Cardiac fibroblast (primary cell): ENCODE results near the gene PTGES3L.
"Not testable (repeated sequence)": the region's sequence is repeated elsewhere in the genome, so short reads cannot be mapped to it uniquely, and the experiment has no call there.

Experiments used
- DNase-seq, 2 donors: peaks; one replicate each; pipeline versions ENCODE4 v3.0.0 to v3.0.0-alpha.2; 2010; ENCODE audit warnings: low read depth in 2 of 2
- H3K4me3 ChIP-seq, 2 donors: replicated peaks in 1 of 2; 1 replicate in 1 of 2; 2 replicates in 1 of 2; pipeline ENCODE4 v1.5.1; 2011; ENCODE audit warnings: low read depth in 2 of 2, low read length in 2 of 2, mild to moderate bottlenecking in 2 of 2, moderate library complexity in 1 of 2
- CTCF ChIP-seq: IDR thresholded peaks from one replicate; pipeline ENCODE4 v1.5.1; 2011; ENCODE audit warnings: low read depth, mild to moderate bottlenecking, low read length, inconsistent platforms

Gene PTGES3L

GRCh38 chr17:42989726-42990652 lies 10.1 kb upstream of the PTGES3L start:
- DNase-seq, result peak in 1 of 2 donors; percentile 76
- TF ChIP-seq CTCF, result no peak
- H3K4me3 ChIP-seq, result no peak overlapping the region

- peak in 1 of 2 donors; percentile 36 for DNase-seq
- no peak overlapping the region for H3K4me3 ChIP-seq
- TF ChIP-seq CTCF, result no peak
These were observed 9.3 kb upstream of the PTGES3L start for GRCh38 chr17:42989141-42989540.

- no peak overlapping the region for H3K4me3 ChIP-seq
- DNase-seq, result no peak
- no peak for TF ChIP-seq CTCF
These were observed 5.3 kb upstream of the PTGES3L start for GRCh38 chr17:42985225-42985624.

GRCh38 chr17:42982266-42982665 lies 2.4 kb upstream of the PTGES3L start:
- H3K4me3 ChIP-seq, result no peak overlapping the region
- DNase-seq, result no peak

GRCh38 chr17:42980766-42981397 lies 1.0 kb upstream of the PTGES3L start:
- DNase-seq, result peak; percentile 53 to 59
- H3K4me3 ChIP-seq, result peak overlapping the region; percentile 77 to 93

More at GRCh38 chr17:42982266-42982665, 2.4 kb upstream of the PTGES3L start:
- no peak for TF ChIP-seq CTCF

GRCh38 chr17:42980274-42980765 lies 440 bp upstream of the PTGES3L start, which contains the start of gene RUNDC1:
RUNDC1 (plus strand) TSS chr17:42980565; CDS start chr17:42980577, 12 bp downstream.
- no peak for TF ChIP-seq CTCF
- DNase-seq, result peak; percentile 86 to 89
- H3K4me3 ChIP-seq, result peak within 1 kb of the TSS; percentile 77 to 93

More at GRCh38 chr17:42980766-42981397, 1.0 kb upstream of the PTGES3L start:
- TF ChIP-seq CTCF, result no peak

GRCh38 chr17:42975701-42976100 lies 4.2 kb downstream of the PTGES3L start:
- not testable (repeated sequence) for DNase-seq, H3K4me3 ChIP-seq
